K562 (cell line): ENCODE results near the gene THAP2. TPM values are rescaled to one million over a fixed set of nuclear protein-coding genes. Genes with fewer than 3 reads are reported as not detected.

Experiments
- polyA plus RNA-seq, 8 experiments: library from polyadenylated mRNA; depleted of rRNA in 4 of 8; stranded (reverse) in 5 of 8; unstranded in 3 of 8; fragments of >200 nt; fragmentation: Nextera tagmentation in 2 of 8; fragmentation: Illumina TruSeq in 1 of 8; extraction: Ambion mirVana in 2 of 8; extraction: Trizol in 1 of 8; gene quantifications; 2 replicates each; pipeline versions ENCODE4 v1.2.1 to v1.2.3, GENCODE V29; 2011 to 2014; ENCODE audit warnings: inconsistent platforms in 1 of 8, missing spikeins in 1 of 8
- small RNA-seq: library from RNA; depleted of rRNA; stranded (forward); fragments of <200 nt; gene quantifications from one replicate; pipeline ENCODE3, GENCODE V24; 2014
- total RNA-seq, 7 experiments: library from RNA; depleted of rRNA in 6 of 7; stranded (reverse); fragments of >200 nt in 6 of 7; fragmentation: Illumina TruSeq in 2 of 7; extraction: Trizol in 2 of 7; gene quantifications; 2 replicates each; pipeline versions ENCODE4 v1.2.1 to v1.2.3, GENCODE V29; 2011 to 2021; ENCODE audit warnings: low replicate concordance in 1 of 7

THAP2 gene
- total and polyA plus RNA-seq, 9 of the 15 experiments (the other 6 are each of a cell fraction or from before 2014, with no cell fraction given): 1.8 to 18.9 (median 7.3) TPM

Small RNAs within 50 kb of the gene (small RNA-seq; reads per million reads assigned to genes)
- gene RF00560: not detected

Other genes with a start within 250 kb of the THAP2 start
- not detected in 2 replicates for gene LGR5, start 224.5 kb upstream of the THAP2 start, total RNA-seq (2014; rRNA removed)
- not detected in 2 replicates for gene LGR5, start 224.5 kb upstream of the THAP2 start, total RNA-seq (2014; rRNA removed; fragmentation: Illumina TruSeq; extraction: Trizol)
- not detected in 2 replicates for gene LGR5, start 224.5 kb upstream of the THAP2 start, total RNA-seq (2015; rRNA removed; fragmentation: Illumina TruSeq; extraction: Trizol)
- not detected in 2 replicates for gene LGR5, start 224.5 kb upstream of the THAP2 start, total RNA-seq (2021)
- gene LGR5, start 224.5 kb upstream of the THAP2 start, polyA plus RNA-seq (2011; rRNA removed): not detected in 2 replicates
- not detected in 2 replicates for gene LGR5, start 224.5 kb upstream of the THAP2 start, polyA plus RNA-seq (2014; fragmentation: Illumina TruSeq; extraction: Trizol)
- not detected for gene LGR5, start 224.5 kb upstream of the THAP2 start, polyA plus RNA-seq (2014; fragmentation: Nextera tagmentation; extraction: Ambion mirVana)
- not detected in 2 replicates for gene LGR5, start 224.5 kb upstream of the THAP2 start, polyA plus RNA-seq (2014; rRNA removed)
- 19.4 and 20.9 TPM in 2 replicates for gene ZFC3H1, start 453 bp upstream of the THAP2 start, total RNA-seq (2014; rRNA removed)
- 21.5 and 21.7 TPM in 2 replicates for gene ZFC3H1, start 453 bp upstream of the THAP2 start, total RNA-seq (2014; rRNA removed; fragmentation: Illumina TruSeq; extraction: Trizol)
- 20.8 and 22.1 TPM in 2 replicates for gene ZFC3H1, start 453 bp upstream of the THAP2 start, total RNA-seq (2015; rRNA removed; fragmentation: Illumina TruSeq; extraction: Trizol)
- 30.4 and 35.8 TPM in 2 replicates for gene ZFC3H1, start 453 bp upstream of the THAP2 start, total RNA-seq (2021)
- 80.5 and 89.5 TPM in 2 replicates for gene ZFC3H1, start 453 bp upstream of the THAP2 start, polyA plus RNA-seq (2011; rRNA removed)
- gene ZFC3H1, start 453 bp upstream of the THAP2 start, polyA plus RNA-seq (2014; fragmentation: Illumina TruSeq; extraction: Trizol): 43.5 and 74.9 TPM in 2 replicates
- gene ZFC3H1, start 453 bp upstream of the THAP2 start, polyA plus RNA-seq (2014; fragmentation: Nextera tagmentation; extraction: Ambion mirVana): 10 to 100 TPM; 14.8 to 16.7 TPM
- 57.6 and 63.2 TPM in 2 replicates for gene ZFC3H1, start 453 bp upstream of the THAP2 start, polyA plus RNA-seq (2014; rRNA removed)
- 11.5 and 12.4 TPM in 2 replicates for gene TMEM19, start 21.8 kb downstream of the THAP2 start, total RNA-seq (2014; rRNA removed)
- 17.2 and 20.6 TPM in 2 replicates for gene TMEM19, start 21.8 kb downstream of the THAP2 start, total RNA-seq (2014; rRNA removed; fragmentation: Illumina TruSeq; extraction: Trizol)
- 20.7 and 24.2 TPM in 2 replicates for gene TMEM19, start 21.8 kb downstream of the THAP2 start, total RNA-seq (2015; rRNA removed; fragmentation: Illumina TruSeq; extraction: Trizol)
- gene TMEM19, start 21.8 kb downstream of the THAP2 start, total RNA-seq (2021): 14.1 and 15.7 TPM in 2 replicates
- gene TMEM19, start 21.8 kb downstream of the THAP2 start, polyA plus RNA-seq (2011; rRNA removed): 15.8 and 20.7 TPM in 2 replicates
- 8.2 and 8.8 TPM in 2 replicates for gene TMEM19, start 21.8 kb downstream of the THAP2 start, polyA plus RNA-seq (2014; fragmentation: Illumina TruSeq; extraction: Trizol)
- gene TMEM19, start 21.8 kb downstream of the THAP2 start, polyA plus RNA-seq (2014; fragmentation: Nextera tagmentation; extraction: Ambion mirVana): 10 to 100 TPM; 17.8 to 18.4 TPM
- gene TMEM19, start 21.8 kb downstream of the THAP2 start, polyA plus RNA-seq (2014; rRNA removed): 10.5 and 15.5 TPM in 2 replicates
- gene RAB21, start 90.6 kb downstream of the THAP2 start, total RNA-seq (2014; rRNA removed): 10.1 and 10.2 TPM in 2 replicates
- gene RAB21, start 90.6 kb downstream of the THAP2 start, total RNA-seq (2014; rRNA removed; fragmentation: Illumina TruSeq; extraction: Trizol): 45.6 and 53.7 TPM in 2 replicates
- gene RAB21, start 90.6 kb downstream of the THAP2 start, total RNA-seq (2015; rRNA removed; fragmentation: Illumina TruSeq; extraction: Trizol): 42.6 and 44.4 TPM in 2 replicates
- 34.7 and 40.2 TPM in 2 replicates for gene RAB21, start 90.6 kb downstream of the THAP2 start, total RNA-seq (2021)
- 8.2 and 13.5 TPM in 2 replicates for gene RAB21, start 90.6 kb downstream of the THAP2 start, polyA plus RNA-seq (2011; rRNA removed)
- gene RAB21, start 90.6 kb downstream of the THAP2 start, polyA plus RNA-seq (2014; fragmentation: Illumina TruSeq; extraction: Trizol): 30.5 and 35.8 TPM in 2 replicates
- gene RAB21, start 90.6 kb downstream of the THAP2 start, polyA plus RNA-seq (2014; fragmentation: Nextera tagmentation; extraction: Ambion mirVana): 1 to 10 TPM; 5.3 to 8.2 TPM
- gene RAB21, start 90.6 kb downstream of the THAP2 start, polyA plus RNA-seq (2014; rRNA removed): 16.3 and 19.6 TPM in 2 replicates
- 13.5 and 14.9 TPM in 2 replicates for gene TBC1D15, start 175.5 kb downstream of the THAP2 start, total RNA-seq (2014; rRNA removed)
- 24.8 and 33.7 TPM in 2 replicates for gene TBC1D15, start 175.5 kb downstream of the THAP2 start, total RNA-seq (2014; rRNA removed; fragmentation: Illumina TruSeq; extraction: Trizol)
- 18.4 and 20.5 TPM in 2 replicates for gene TBC1D15, start 175.5 kb downstream of the THAP2 start, total RNA-seq (2015; rRNA removed; fragmentation: Illumina TruSeq; extraction: Trizol)
- gene TBC1D15, start 175.5 kb downstream of the THAP2 start, total RNA-seq (2021): 30.8 and 31.3 TPM in 2 replicates
- 44.4 and 52.0 TPM in 2 replicates for gene TBC1D15, start 175.5 kb downstream of the THAP2 start, polyA plus RNA-seq (2011; rRNA removed)
- gene TBC1D15, start 175.5 kb downstream of the THAP2 start, polyA plus RNA-seq (2014; fragmentation: Illumina TruSeq; extraction: Trizol): 38.3 and 38.4 TPM in 2 replicates
- gene TBC1D15, start 175.5 kb downstream of the THAP2 start, polyA plus RNA-seq (2014; fragmentation: Nextera tagmentation; extraction: Ambion mirVana): 10 to 100 TPM; 31.3 to 32.5 TPM
- 31.3 and 34.1 TPM in 2 replicates for gene TBC1D15, start 175.5 kb downstream of the THAP2 start, polyA plus RNA-seq (2014; rRNA removed)